H9 (cell line): Measurements from ENCODE around the gene CTAGE4. TPM values are rescaled to one million over a fixed set of nuclear protein-coding genes. Genes with fewer than 3 reads are reported as not detected.
"Not testable (repeated sequence)": the region's sequence is repeated elsewhere in the genome, so short reads cannot be mapped to it uniquely, and the experiment has no call there.

Experiments
- DNase-seq: peaks from one replicate; pipeline ENCODE4 v3.0.0-alpha.2; 2017
- H2AFZ ChIP-seq: one replicate; pipeline ENCODE4 v1.6.1; 2013; ENCODE audit warnings: mild to moderate bottlenecking, low read length, control low read depth, moderate library complexity
- H2AK5ac ChIP-seq: 2 replicates; pipeline ENCODE4 v1.6.1; 2013; ENCODE audit warnings: low read length, control low read depth, mixed read lengths; ENCODE audit not compliant: insufficient read length
- H2BK120ac ChIP-seq: one replicate; pipeline ENCODE4 v1.6.1; 2013; ENCODE audit warnings: low read depth, mild to moderate bottlenecking, low read length, control low read depth, inconsistent platforms; ENCODE audit not compliant: poor library complexity, severe bottlenecking
- H2BK12ac ChIP-seq: 2 replicates; pipeline ENCODE4 v1.6.1; 2013; ENCODE audit warnings: low read length, control low read depth, mixed read lengths, low read depth; ENCODE audit not compliant: insufficient read length
- H2BK15ac ChIP-seq: 2 replicates; pipeline ENCODE4 v1.6.1; 2013; ENCODE audit warnings: low read depth, low read length, control low read depth
- H2BK20ac ChIP-seq: one replicate; pipeline ENCODE4 v1.6.1; 2013; ENCODE audit warnings: low read depth, mild to moderate bottlenecking, low read length, control low read depth, inconsistent platforms; ENCODE audit not compliant: poor library complexity, severe bottlenecking
- H2BK5ac ChIP-seq: 2 replicates; pipeline ENCODE4 v1.6.1; 2013; ENCODE audit warnings: low read length, control low read depth, mixed read lengths; ENCODE audit not compliant: insufficient read length
- H3K14ac ChIP-seq: 2 replicates; pipeline ENCODE4 v1.6.1; 2013; ENCODE audit warnings: low read length, control low read depth; ENCODE audit not compliant: insufficient read depth
- H3K18ac ChIP-seq: 2 replicates; pipeline ENCODE4 v1.6.1; 2013; ENCODE audit warnings: low read depth, mild to moderate bottlenecking, mixed read lengths, low read length, control low read depth; ENCODE audit not compliant: insufficient read length
- H3K23ac ChIP-seq: 2 replicates; pipeline ENCODE4 v1.6.1; 2013; ENCODE audit warnings: low read length, control low read depth, mixed read lengths, low read depth; ENCODE audit not compliant: insufficient read length
- H3K23me2 ChIP-seq: 2 replicates; pipeline ENCODE4 v1.6.1; 2013; ENCODE audit warnings: low read depth, mild to moderate bottlenecking, mixed read lengths, low read length, control low read depth; ENCODE audit not compliant: insufficient read length, poor library complexity, severe bottlenecking
- H3K27ac ChIP-seq: 2 replicates; pipeline ENCODE4 v1.5.1; 2013; ENCODE audit warnings: low read length, control low read depth, mixed read lengths, low read depth; ENCODE audit not compliant: insufficient read length
- H3K27me3 ChIP-seq: 2 replicates; pipeline ENCODE4 v1.6.1; 2013; ENCODE audit warnings: low read length, control low read depth, inconsistent platforms; ENCODE audit not compliant: insufficient read depth
- H3K4ac ChIP-seq: 2 replicates; pipeline ENCODE4 v1.6.1; 2013; ENCODE audit warnings: low read depth, mild to moderate bottlenecking, control low read depth, inconsistent platforms, low read length, moderate library complexity
- H3K4me1 ChIP-seq: 2 replicates; pipeline ENCODE4 v1.6.1; 2013; ENCODE audit warnings: low read length, control low read depth, inconsistent platforms; ENCODE audit not compliant: insufficient read depth
- H3K4me2 ChIP-seq: 2 replicates; pipeline ENCODE4 v1.6.1; 2013; ENCODE audit warnings: low read length, control low read depth, mixed read lengths; ENCODE audit not compliant: insufficient read length, insufficient read depth
- H3K56ac ChIP-seq: 2 replicates; pipeline ENCODE4 v1.6.1; 2013; ENCODE audit warnings: low read depth, mild to moderate bottlenecking, mixed read lengths, low read length, control low read depth; ENCODE audit not compliant: insufficient read length
- H3K79me1 ChIP-seq: 2 replicates; pipeline ENCODE4 v1.6.1; 2013; ENCODE audit warnings: low read depth, mild to moderate bottlenecking, moderate library complexity, low read length, control low read depth, inconsistent platforms; ENCODE audit not compliant: insufficient read depth, poor library complexity, severe bottlenecking
- H3K79me2 ChIP-seq: 2 replicates; pipeline ENCODE4 v1.6.1; 2013; ENCODE audit warnings: low read length, control low read depth, inconsistent platforms; ENCODE audit not compliant: insufficient read depth
- H3K9ac ChIP-seq: 2 replicates; pipeline ENCODE4 v1.6.1; 2013; ENCODE audit warnings: low read length, control low read depth, mixed read lengths; ENCODE audit not compliant: insufficient read length; ENCODE audit errors: extremely low read depth
- H3K9me3 ChIP-seq: one replicate; pipeline ENCODE4 v1.6.1; 2013; ENCODE audit warnings: low read depth, low read length, inconsistent platforms; ENCODE audit not compliant: control insufficient read depth
- H3T11ph ChIP-seq: one replicate; pipeline ENCODE4 v1.6.1; 2013; ENCODE audit warnings: mild to moderate bottlenecking, low read length, control low read depth, inconsistent platforms
- H4K20me1 ChIP-seq: one replicate; pipeline ENCODE4 v1.6.1; 2013; ENCODE audit not compliant: control insufficient read depth, insufficient read length, insufficient read depth
- H4K5ac ChIP-seq: 2 replicates; pipeline ENCODE4 v1.6.1; 2013; ENCODE audit warnings: low read depth, mild to moderate bottlenecking, mixed read lengths, low read length, control low read depth; ENCODE audit not compliant: insufficient read length
- H4K8ac ChIP-seq: replicated peaks from 2 replicates; pipeline ENCODE4 v1.6.1; 2013; ENCODE audit warnings: low read length, control low read depth, mixed read lengths, low read depth; ENCODE audit not compliant: insufficient read length
- H4K91ac ChIP-seq: 2 replicates; pipeline ENCODE4 v1.6.1; 2013; ENCODE audit warnings: low read depth, mild to moderate bottlenecking, moderate library complexity, mixed read lengths, low read length, control low read depth; ENCODE audit not compliant: insufficient read length
- H3K27ac Mint-ChIP-seq, 3 experiments: 2 replicates in 2 of 3; 3 replicates in 1 of 3; pipeline ENCODE4 v1.8.0; 2020 to 2021; ENCODE audit warnings: mixed read lengths in 3 of 3, mild to moderate bottlenecking in 1 of 3, moderate library complexity in 1 of 3
- H3K27me3 Mint-ChIP-seq: 2 replicates; pipeline ENCODE4 v1.8.0; 2021; ENCODE audit warnings: low read depth, mild to moderate bottlenecking, moderate library complexity, mixed read lengths
- H3K36me3 Mint-ChIP-seq, 3 experiments: 2 replicates in 2 of 3; 3 replicates in 1 of 3; pipeline ENCODE4 v1.8.0; 2020 to 2021; ENCODE audit warnings: low read depth in 3 of 3, mixed read lengths in 3 of 3; ENCODE audit not compliant: insufficient read depth in 1 of 3
- H3K4me1 Mint-ChIP-seq, 2 experiments: 2 replicates each; pipeline ENCODE4 v1.8.0; 2020; ENCODE audit warnings: mixed read lengths in 2 of 2
- H3K4me3 Mint-ChIP-seq, 2 experiments: 2 replicates in 1 of 2; 3 replicates in 1 of 2; pipeline ENCODE4 v1.8.0; 2020 to 2021; ENCODE audit warnings: mild to moderate bottlenecking in 2 of 2, mixed read lengths in 2 of 2, moderate library complexity in 1 of 2
- H3K9me3 Mint-ChIP-seq, 2 experiments: 2 replicates in 1 of 2; 3 replicates in 1 of 2; pipeline ENCODE4 v1.8.0; 2020; ENCODE audit warnings: mild to moderate bottlenecking in 2 of 2, mixed read lengths in 2 of 2, moderate library complexity in 1 of 2
- WGBS: extraction: QIAGEN DNeasy Blood & Tissue Kit; methylation state at CpG from one replicate; pipeline ENCODE4 v1.1.7; 2013; ENCODE audit warnings: missing lambda C conversion rate, low lambda C conversion rate, mixed read lengths; ENCODE audit not compliant: insufficient read length; ENCODE audit errors: extremely low coverage; 5-methylcytosine and 5-hydroxymethylcytosine counted together
- total RNA-seq: library from RNA; stranded (reverse); gene quantifications from 2 replicates; pipeline ENCODE4 v1.2.1, GENCODE V29; 2021
- TF ChIP-seq, protein P1 (sequence below): fragments of 200-600 bp; sonication (generic); conservative IDR thresholded peaks from 3 replicates; pipeline ENCODE4 v1.8.0; 2021; ENCODE audit warnings: antibody characterized with exemption, mild to moderate bottlenecking

Gene CTAGE4
- total RNA-seq, 1 experiment from 2014 or later: 6.2 TPM

DNA sequence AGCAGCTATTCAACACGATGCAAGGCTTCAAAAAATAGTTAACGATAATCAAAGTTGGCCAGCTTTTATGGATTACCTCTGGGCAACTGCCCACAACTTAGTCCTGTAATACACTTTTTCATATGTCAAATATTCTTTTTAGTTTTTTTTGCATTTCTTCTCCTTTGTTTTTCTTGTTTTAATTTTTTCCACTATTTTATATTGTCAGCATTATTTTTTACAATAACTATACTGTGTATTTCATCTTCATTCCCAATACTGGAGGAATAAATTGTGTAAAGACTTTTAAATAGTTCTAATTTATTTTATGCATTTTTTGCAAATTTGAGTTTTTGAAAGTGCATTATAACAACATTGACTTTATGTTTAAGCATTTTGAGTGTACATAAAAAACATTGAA lies 18.5 kb upstream of the CTAGE4 start:
- Mint-ChIP-seq H3K9me3 (peaks cover 0 to 6% of the 10 kb centered on the region in 2 experiments; a peak in 1 of 5 replicates), H3K27ac (no peak overlapping the region), H3K36me3 (peaks cover 0 to 4% (median 0%) of the 10 kb centered on the region in 3 experiments; a peak in 2 of 7 replicates), H3K4me3 (no peak overlapping the region), H3K4me1 (no peaks in the 10 kb centered on the region), H3K27me3 (no peaks in the 10 kb centered on the region; the same call in 1 of the 2 replicates)
- no peaks in the 10 kb centered on the region for H3K79me2 ChIP-seq
- H3K14ac ChIP-seq: no peak overlapping the region
- no peak overlapping the region for H3K9ac ChIP-seq
- no peak overlapping the region for H3K4me2 ChIP-seq
- no peak overlapping the region for H4K8ac ChIP-seq
- H3K27me3 ChIP-seq: no peaks in the 10 kb centered on the region
- TF ChIP-seq, protein P1, sequence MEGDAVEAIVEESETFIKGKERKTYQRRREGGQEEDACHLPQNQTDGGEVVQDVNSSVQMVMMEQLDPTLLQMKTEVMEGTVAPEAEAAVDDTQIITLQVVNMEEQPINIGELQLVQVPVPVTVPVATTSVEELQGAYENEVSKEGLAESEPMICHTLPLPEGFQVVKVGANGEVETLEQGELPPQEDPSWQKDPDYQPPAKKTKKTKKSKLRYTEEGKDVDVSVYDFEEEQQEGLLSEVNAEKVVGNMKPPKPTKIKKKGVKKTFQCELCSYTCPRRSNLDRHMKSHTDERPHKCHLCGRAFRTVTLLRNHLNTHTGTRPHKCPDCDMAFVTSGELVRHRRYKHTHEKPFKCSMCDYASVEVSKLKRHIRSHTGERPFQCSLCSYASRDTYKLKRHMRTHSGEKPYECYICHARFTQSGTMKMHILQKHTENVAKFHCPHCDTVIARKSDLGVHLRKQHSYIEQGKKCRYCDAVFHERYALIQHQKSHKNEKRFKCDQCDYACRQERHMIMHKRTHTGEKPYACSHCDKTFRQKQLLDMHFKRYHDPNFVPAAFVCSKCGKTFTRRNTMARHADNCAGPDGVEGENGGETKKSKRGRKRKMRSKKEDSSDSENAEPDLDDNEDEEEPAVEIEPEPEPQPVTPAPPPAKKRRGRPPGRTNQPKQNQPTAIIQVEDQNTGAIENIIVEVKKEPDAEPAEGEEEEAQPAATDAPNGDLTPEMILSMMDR: no peak
- H3T11ph ChIP-seq: no peak overlapping the region
- no peaks in the 10 kb centered on the region for H3K4me1 ChIP-seq
- H2BK20ac ChIP-seq: no peak overlapping the region
- no peak overlapping the region for H4K5ac ChIP-seq
- no peak overlapping the region for H3K56ac ChIP-seq
- H3K18ac ChIP-seq: no peak overlapping the region
- H3K23me2 ChIP-seq: no peaks in the 10 kb centered on the region
- no peak overlapping the region for H2BK15ac ChIP-seq
- H3K23ac ChIP-seq: no peak overlapping the region
- H4K20me1 ChIP-seq: no peaks in the 10 kb centered on the region
- no peak overlapping the region for H2AFZ ChIP-seq
- H2BK12ac ChIP-seq: no peak overlapping the region
- H3K9me3 ChIP-seq: no peaks in the 10 kb centered on the region
- no CpG with 5 or more reads among the region's 2 CpGs for WGBS
- H2BK5ac ChIP-seq: no peak overlapping the region
- H2AK5ac ChIP-seq: no peak overlapping the region
- no peak overlapping the region for H4K91ac ChIP-seq
- no peak overlapping the region for H3K27ac ChIP-seq
- H3K4ac ChIP-seq: no peak overlapping the region
- no peak overlapping the region for H2BK120ac ChIP-seq
- H3K79me1 ChIP-seq: no peaks in the 10 kb centered on the region
- DNase-seq: no peak

DNA sequence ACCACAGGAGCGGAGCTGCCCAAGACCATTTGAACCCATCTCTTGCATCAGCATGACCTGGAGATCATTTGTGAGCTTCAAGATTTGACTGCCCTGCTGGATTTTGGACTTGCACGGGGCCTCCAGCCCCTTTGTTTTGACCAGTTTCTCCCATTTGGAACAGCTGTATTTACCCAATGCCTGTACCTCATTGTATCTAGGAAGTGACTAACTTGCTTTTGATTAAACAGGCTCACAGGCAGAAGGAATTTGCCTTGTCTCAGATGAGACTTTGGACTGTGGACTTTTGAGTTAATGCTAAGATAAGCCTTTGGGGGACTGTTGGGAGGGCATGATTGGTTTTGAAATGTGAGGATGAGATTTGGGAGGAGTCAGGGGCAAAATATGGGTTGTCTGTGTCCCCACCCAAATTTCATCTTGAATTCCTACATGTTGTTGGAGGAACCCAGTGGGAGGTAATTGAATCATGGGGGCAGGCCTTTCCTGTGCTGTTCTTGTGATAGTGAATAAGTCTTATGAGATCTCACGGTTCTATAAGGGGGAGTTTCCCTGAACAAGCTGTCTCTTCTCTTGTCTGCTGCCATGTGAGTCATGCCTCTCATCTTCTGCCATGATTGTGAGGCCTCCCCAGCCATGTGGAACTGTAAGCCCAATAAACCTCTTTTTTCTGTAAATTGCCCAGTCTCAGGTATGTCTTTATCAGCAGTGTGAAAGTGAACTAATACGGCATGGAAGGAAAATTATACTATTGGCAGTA lies 11.5 kb upstream of the CTAGE4 start:
- H3K27me3 ChIP-seq, H3K4ac ChIP-seq, H3K9ac ChIP-seq, H3K79me1 ChIP-seq, H3K4me1 Mint-ChIP-seq, H3K27ac ChIP-seq, H3K23ac ChIP-seq, H2BK15ac ChIP-seq, H3K56ac ChIP-seq, H4K20me1 ChIP-seq, H4K8ac ChIP-seq, H2BK12ac ChIP-seq, H3K9me3 ChIP-seq, H2AK5ac ChIP-seq, H3K23me2 ChIP-seq, H2BK20ac ChIP-seq, H4K91ac ChIP-seq, H2AFZ ChIP-seq, H3K4me3 Mint-ChIP-seq, H3K18ac ChIP-seq, H3K27me3 Mint-ChIP-seq, H3K79me2 ChIP-seq, H2BK120ac ChIP-seq, H3K14ac ChIP-seq, H3K4me1 ChIP-seq, H2BK5ac ChIP-seq, H3K27ac Mint-ChIP-seq, H4K5ac ChIP-seq, DNase-seq, H3T11ph ChIP-seq, H3K4me2 ChIP-seq: not testable (repeated sequence)
- Mint-ChIP-seq H3K36me3 (peaks cover 9 to 13% (median 10%) of the 10 kb centered on the region in 3 experiments; a peak in 6 of 7 replicates), H3K9me3 (peaks cover 3 to 17% of the 10 kb centered on the region in 2 experiments; a peak in 4 of 5 replicates)
- WGBS: no CpG with 5 or more reads among the region's 4 CpGs
